ENCODE data around the gene CENPM. TPM values are rescaled to one million over a fixed set of nuclear protein-coding genes. Genes with fewer than 3 reads are reported as not detected.

The CENPM gene
- total RNA-seq, 1 donor from 2014 or later, result 1.3 TPM

GRCh38 chr22:41964112-41964491 lies 17.1 kb upstream of the CENPM start:
- H3K4me1 ChIP-seq, result peaks cover 3% of the 10 kb centered on the region
- DNase-seq (no peak), ATAC-seq (peak; percentile 61)
- H3K36me3 ChIP-seq, result no peaks in the 10 kb centered on the region
- intact Hi-C loops (cut with DNase I), result loop anchor here (10.0 kb wide), 1 partner anchor 471 kb away; the partner anchor contains the start of gene NFAM1
- H3K9me3 ChIP-seq, result no peaks in the 10 kb centered on the region
- H3K27ac ChIP-seq, result peak overlapping the region; percentile 30
- no peak for TF ChIP-seq CTCF (IDR thresholded peaks at IDR 0.05)
- no peaks in the 10 kb centered on the region for H3K27me3 ChIP-seq
- no peak overlapping the region for H3K4me3 ChIP-seq

- Histone ChIP-seq H3K4me1 (peaks cover 3% of the 10 kb centered on the region), H3K36me3 (no peaks in the 10 kb centered on the region), H3K4me3 (no peak overlapping the region), H3K9me3 (no peaks in the 10 kb centered on the region), H3K27me3 (no peaks in the 10 kb centered on the region), H3K27ac (peak overlapping the region; percentile 30)
- DNase-seq (peak; percentile 81), ATAC-seq (peak; percentile 81)
- intact Hi-C loops (cut with DNase I), result loop anchor here (10.0 kb wide), 1 partner anchor 471 kb away; the partner anchor contains the start of gene NFAM1
- TF ChIP-seq CTCF (IDR thresholded peaks at IDR 0.05), result no peak
Measured at GRCh38 chr22:41963453-41964111, 16.6 kb upstream of the CENPM start.

GRCh38 chr22:41957941-41958556 lies 11.1 kb upstream of the CENPM start:
- H3K27ac ChIP-seq, result no peak overlapping the region
- H3K9me3 ChIP-seq, result no peaks in the 10 kb centered on the region
- TF ChIP-seq CTCF (IDR thresholded peaks at IDR 0.05), result peak; percentile 3
- no peak overlapping the region for H3K4me3 ChIP-seq
- intact Hi-C loops (cut with DNase I), result no loop called here
- peaks cover 5% of the 10 kb centered on the region for H3K4me1 ChIP-seq
- DNase-seq (no peak), ATAC-seq (peak; percentile 42)
- no peaks in the 10 kb centered on the region for H3K36me3 ChIP-seq
- H3K27me3 ChIP-seq, result no peaks in the 10 kb centered on the region

GRCh38 chr22:41952713-41953112 lies 5.8 kb upstream of the CENPM start:
- intact Hi-C loops (cut with DNase I), result no loop called here
- no peaks in the 10 kb centered on the region for H3K36me3 ChIP-seq
- no peaks in the 10 kb centered on the region for H3K9me3 ChIP-seq
- no peak for TF ChIP-seq CTCF (IDR thresholded peaks at IDR 0.05)
- H3K27me3 ChIP-seq, result no peaks in the 10 kb centered on the region
- H3K4me1 ChIP-seq, result peaks cover 4% of the 10 kb centered on the region
- H3K4me3 ChIP-seq, result no peak overlapping the region
- DNase-seq (no peak), ATAC-seq (no peak)
- no peak overlapping the region for H3K27ac ChIP-seq

- Histone ChIP-seq H3K27me3 (no peaks in the 10 kb centered on the region), H3K36me3 (no peaks in the 10 kb centered on the region), H3K9me3 (no peaks in the 10 kb centered on the region), H3K4me1 (no peaks in the 10 kb centered on the region), H3K4me3 (no peak within 1 kb of the TSS), H3K27ac (no peak within 1 kb of the TSS)
- intact Hi-C loops (cut with DNase I), result no loop called here
- ATAC-seq (no peak), DNase-seq (no peak)
- TF ChIP-seq CTCF (IDR thresholded peaks at IDR 0.05), result no peak
Measured at GRCh38 chr22:41951898-41952474, 5.0 kb upstream of the CENPM start, which contains the start of gene SMIM45. SMIM45 (plus strand) TSS chr22:41952150.

Measured in upper lobe of right lung (tissue), 1 donor.